ENCODE measurements around the gene ANKRD35. TPM values are rescaled to one million over a fixed set of nuclear protein-coding genes. Genes with fewer than 3 reads are reported as not detected.

ANKRD35 gene
- total and polyA plus RNA-seq, 9 of the 15 experiments (the other 6 are each of a cell fraction or from before 2014, with no cell fraction given) = 0.07 to 0.14 (median 0.07) TPM; not detected in 5

- peak; percentile 22; the same call in 1 of the 2 replicates for TF ChIP-seq TFAP4 (CRISPR knock-in tag; IDR thresholded peaks at IDR 0.05; ENCODE audit: borderline replicate concordance)
- no peak for TF ChIP-seq SMAD2 (IDR thresholded peaks at IDR 0.05; ENCODE audit: low read depth, low read length)
- TF ChIP-seq ZNF212 (CRISPR knock-in tag; IDR thresholded peaks at IDR 0.05) = no peak
- peak; percentile 95 for TF ChIP-seq HMBOX1 (IDR thresholded peaks at IDR 0.05)
- TF ChIP-seq SAFB (IDR thresholded peaks at IDR 0.05; ENCODE audit: borderline replicate concordance, low read depth, low read length) = no peak
- no peak for TF ChIP-seq RBM14 (IDR thresholded peaks at IDR 0.05; ENCODE audit: borderline replicate concordance, insufficient read depth, low read depth, low read length)
- TF ChIP-seq CREB1 (IDR thresholded peaks at IDR 0.05) = peak; percentile 59; the same call in 1 of the 2 replicates
- TF ChIP-seq CREB1 (CRISPR knock-in tag; IDR thresholded peaks at IDR 0.05) = peak; percentile 2; the same call in 1 of the 2 replicates
- no peak for TF ChIP-seq FOXO4 (CRISPR knock-in tag; IDR thresholded peaks at IDR 0.05)
- TF ChIP-seq MNT (conservative IDR thresholded peaks at IDR 0.05) = 0 out of 4 replicates have a peak, but pooled peaks of 1 of the 2 experiments have one; percentile 63
- no peak for TF ChIP-seq MAFF (IDR thresholded peaks at IDR 0.05; ENCODE audit: low read length)
- no peak for TF ChIP-seq ZBTB33 (CRISPR knock-in tag; IDR thresholded peaks at IDR 0.05)
- no peak for TF ChIP-seq BRCA1 (IDR thresholded peaks at IDR 0.05)
- TF ChIP-seq BRCA1 (CRISPR knock-in tag; IDR thresholded peaks at IDR 0.05) = 0 out of 2 replicates have a peak, but pooled peaks have one; percentile 76
- TF ChIP-seq EP400 (IDR thresholded peaks at IDR 0.05) = 0 out of 2 replicates have a peak, but pooled peaks have one; percentile 8
- no peak for TF ChIP-seq BRF2 (IDR thresholded peaks at IDR 0.05; ENCODE audit: borderline replicate concordance, insufficient read depth, insufficient read length)
- TF ChIP-seq FOS (IDR thresholded peaks at IDR 0.05; ENCODE audit: extremely low read depth, insufficient read length) = no peak
- TF ChIP-seq MYNN (IDR thresholded peaks at IDR 0.05) = no peak
- no peak for TF ChIP-seq MYNN (CRISPR knock-in tag; IDR thresholded peaks at IDR 0.05)
Measured at GRCh38 chr1:145918992-145919939, 33.6 kb upstream of the ANKRD35 start (continued).
